ENCODE results near the gene MPC1L. TPM values are rescaled to one million over a fixed set of nuclear protein-coding genes. Genes with fewer than 3 reads are reported as not detected.

Gene MPC1L
- total and polyA plus RNA-seq, 2 donors (not counting 1 experiment from before 2014, with no cell fraction given): not detected

GRCh38 chrX:40651620-40652223 is 28.5 kb downstream of the MPC1L start:
- H3K4me1 ChIP-seq (ENCODE audit: control insufficient read depth in 2 of 2, insufficient read depth in 2 of 2, low read length in 2 of 2): peaks cover 7 to 9% of the 10 kb centered on the region in 2 donors
- CTCF ChIA-PET: interaction anchor here (0.6 to 5.3 kb wide), 24 partner anchors 8 to 602 kb away, joined by 3 to 64 read pairs (median 4); partner anchors contain the start of genes ATP6AP2 and MED14
- peaks cover 10% of the 10 kb centered on the region for H3K4me1 Mint-ChIP-seq
- no peak overlapping the region for H2AFZ ChIP-seq (ENCODE audit: insufficient read depth, low read depth, low read length, poor library complexity, severe bottlenecking)
- no peak for ATAC-seq (ENCODE audit: low read depth)
- H3K9me3 Mint-ChIP-seq (ENCODE audit: insufficient read depth): no peaks in the 10 kb centered on the region
- POLR2A ChIA-PET: no interaction called here
- peak; percentile 74 for DNase-seq
- no peak overlapping the region for H3K27ac ChIP-seq (ENCODE audit: low read length in 2 of 2)
- H3K36me3 ChIP-seq (replicated peaks in 1 of 2; ENCODE audit: control extremely low read depth in 1 of 2, control insufficient read depth in 1 of 2, extremely low read depth in 1 of 2, insufficient read depth in 2 of 2, low read length in 1 of 2): peaks cover 6 to 14% of the 10 kb centered on the region in 2 experiments
- H3K27ac Mint-ChIP-seq: no peak overlapping the region
- H4K20me1 ChIP-seq (ENCODE audit: control insufficient read depth, insufficient read depth, low read length, poor library complexity, severe bottlenecking): no peaks in the 10 kb centered on the region
- no peak for TF ChIP-seq EZH2 (IDR thresholded peaks at IDR 0.05; ENCODE audit: borderline replicate concordance, insufficient read depth, low read depth, low read length, poor library complexity, severe bottlenecking)
- peak; percentile 77 for TF ChIP-seq CTCF (IDR thresholded peaks at IDR 0.05)
- no peak overlapping the region for H3K4me3 ChIP-seq (ENCODE audit: control extremely low read depth in 1 of 5, extremely low read depth in 1 of 5, insufficient read depth in 1 of 5, low read depth in 2 of 5, low read length in 4 of 5)
- no peak overlapping the region for H3K4me2 ChIP-seq (replicated peaks; ENCODE audit: low read depth, low read length, poor library complexity, severe bottlenecking)
- peaks cover 6% of the 10 kb centered on the region for H3K79me2 ChIP-seq (ENCODE audit: control insufficient read depth, insufficient read depth, low read length)
- no peaks in the 10 kb centered on the region for H3K27me3 ChIP-seq (replicated peaks in 1 of 4; ENCODE audit: control extremely low read depth in 1 of 4, control insufficient read depth in 3 of 4, insufficient read depth in 4 of 4, low read length in 3 of 4)
- H3K4me3 Mint-ChIP-seq: no peak overlapping the region
- H3K9me3 ChIP-seq (ENCODE audit: control extremely low read depth in 1 of 3, control insufficient read depth in 2 of 3, insufficient read depth in 1 of 3, low read length in 2 of 3): no peaks in the 10 kb centered on the region
- H3K27me3 Mint-ChIP-seq: no peaks in the 10 kb centered on the region
- intact Hi-C loops (cut with micrococcal nuclease): loop anchor here (1.0 kb wide), 1 partner anchor 85 kb away; no protein-coding TSS in a partner anchor
- no CpG with 5 or more reads among the region's 3 CpGs for WGBS (ENCODE audit: insufficient coverage)
- no peak overlapping the region for H3K9ac ChIP-seq (ENCODE audit: low read length)

GRCh38 chrX:40652664-40653063 is 29.4 kb downstream of the MPC1L start:
- no peak overlapping the region for H3K27ac Mint-ChIP-seq
- Histone ChIP-seq H3K27ac (ENCODE audit: low read length in 2 of 2) (no peak overlapping the region), H4K20me1 (ENCODE audit: control insufficient read depth, insufficient read depth, low read length, poor library complexity, severe bottlenecking) (no peaks in the 10 kb centered on the region), H3K79me2 (ENCODE audit: control insufficient read depth, insufficient read depth, low read length) (no peaks in the 10 kb centered on the region), H3K9me3 (ENCODE audit: control extremely low read depth in 1 of 3, control insufficient read depth in 2 of 3, insufficient read depth in 1 of 3, low read length in 2 of 3) (no peaks in the 10 kb centered on the region), H3K4me1 (ENCODE audit: control insufficient read depth in 2 of 2, insufficient read depth in 2 of 2, low read length in 2 of 2) (peaks cover 6 to 9% of the 10 kb centered on the region in 2 donors), H3K27me3 (replicated peaks in 1 of 4; ENCODE audit: control extremely low read depth in 1 of 4, control insufficient read depth in 3 of 4, insufficient read depth in 4 of 4, low read length in 3 of 4) (no peaks in the 10 kb centered on the region), H3K4me2 (replicated peaks; ENCODE audit: low read depth, low read length, poor library complexity, severe bottlenecking) (no peak overlapping the region), H3K36me3 (replicated peaks in 1 of 2; ENCODE audit: control extremely low read depth in 1 of 2, control insufficient read depth in 1 of 2, extremely low read depth in 1 of 2, insufficient read depth in 2 of 2, low read length in 1 of 2) (peaks cover 10 to 22% of the 10 kb centered on the region in 2 experiments), H2AFZ (ENCODE audit: insufficient read depth, low read depth, low read length, poor library complexity, severe bottlenecking) (no peak overlapping the region), H3K4me3 (ENCODE audit: control extremely low read depth in 1 of 5, extremely low read depth in 1 of 5, insufficient read depth in 1 of 5, low read depth in 2 of 5, low read length in 4 of 5) (no peak overlapping the region), H3K9ac (ENCODE audit: low read length) (no peak overlapping the region)
- WGBS (ENCODE audit: insufficient coverage): no CpG with 5 or more reads among the region's 1 CpG
- TF ChIP-seq CTCF (IDR thresholded peaks at IDR 0.05) (no peak), EZH2 (IDR thresholded peaks at IDR 0.05; ENCODE audit: borderline replicate concordance, insufficient read depth, low read depth, low read length, poor library complexity, severe bottlenecking) (no peak)
- no peak for DNase-seq
- ATAC-seq (ENCODE audit: low read depth): no peak
- ChIA-PET CTCF (interaction anchor here (1.0 to 5.3 kb wide), 8 partner anchors 9 to 144 kb away, joined by 3 to 64 read pairs (median 9); no protein-coding TSS in a partner anchor), POLR2A (no interaction called here)
- H3K27me3 Mint-ChIP-seq: no peaks in the 10 kb centered on the region
- peaks cover 7% of the 10 kb centered on the region for H3K4me1 Mint-ChIP-seq
- H3K9me3 Mint-ChIP-seq (ENCODE audit: insufficient read depth): no peaks in the 10 kb centered on the region
- intact Hi-C loops (cut with micrococcal nuclease): no loop called here
- no peak overlapping the region for H3K4me3 Mint-ChIP-seq

Measured in B cell (primary cell).